ENCODE results near the gene FXN.

DNA sequence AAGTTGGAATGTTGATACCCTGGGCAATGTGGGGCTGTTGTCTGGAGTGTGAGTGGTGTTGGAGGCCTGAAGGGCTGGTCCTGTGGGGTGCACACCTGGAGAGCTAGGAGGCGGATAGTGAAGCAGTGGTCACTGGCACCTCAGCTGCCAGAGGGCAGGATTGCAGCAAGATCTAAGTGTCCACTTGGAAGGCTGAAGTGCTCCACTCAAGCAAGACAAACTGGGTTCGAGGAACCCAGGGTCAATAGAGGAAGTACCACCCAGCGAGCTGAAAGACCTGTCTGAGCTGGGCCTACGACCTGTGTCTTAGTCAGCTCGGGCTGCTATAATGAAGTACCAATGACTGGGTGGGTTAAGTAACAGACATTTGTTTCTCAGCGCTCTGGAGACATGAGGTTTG lies 98.9 kb downstream of the FXN start:
- TF ChIP-seq FOS (IDR thresholded peaks at IDR 0.05; ENCODE audit: borderline replicate concordance, insufficient read depth, low read length), result no peak
- no peak for TF ChIP-seq CTCF (IDR thresholded peaks at IDR 0.05; ENCODE audit: extremely low read depth in 1 of 2, insufficient read depth in 1 of 2, low read depth in 1 of 2, low read length in 2 of 2)
- TF ChIP-seq POLR2A (IDR thresholded peaks at IDR 0.05; ENCODE audit: low read depth, low read length), result no peak
